T-cell (primary cell): ENCODE data around the gene MASP2. TPM values are rescaled to one million over a fixed set of nuclear protein-coding genes. Genes with fewer than 3 reads are reported as not detected.

Source experiments
- ATAC-seq, 4 experiments: fragments of 200-7000 bp in 3 of 4; fragments of 150-1000 bp in 1 of 4; cut with Tn5 transposase; replicated peaks in 1 of 4; 1 replicate in 3 of 4; 2 replicates in 1 of 4; pipeline ENCODE4 v1.10.0; 2021; ENCODE audit warnings: moderate library complexity in 3 of 4, mild to moderate bottlenecking in 2 of 4, moderate number of reproducible peaks in 1 of 4
- CTCF ChIA-PET, 2 donors: fragments of 300-600 bp; sonication (Branson Sonifier 250); formaldehyde crosslinking; loops; one replicate each; lab custom pipeline; 2022; ENCODE audit warnings: antibody characterized with exemption in 2 of 2; lab: Charles Lee
- POLR2A ChIA-PET, 2 donors: fragments of 300-600 bp; sonication (Branson Sonifier 250); formaldehyde crosslinking; loops; one replicate each; lab custom pipeline; 2022; ENCODE audit warnings: antibody characterized with exemption in 2 of 2; lab: Charles Lee
- DNase-seq, 35 experiments: peaks; one replicate each; pipeline versions ENCODE4 v3.0.0 to v3.0.0-alpha.2; 2013 to 2023
- H3K27ac ChIP-seq: one replicate; pipeline ENCODE4 v1.5.1; 2013; ENCODE audit warnings: low read length
- H3K27me3 ChIP-seq, 2 experiments: replicated peaks in 1 of 2; 1 replicate in 1 of 2; 2 replicates in 1 of 2; pipeline versions ENCODE4 v1.6.1 to v1.7.0; 2013; ENCODE audit warnings: low read length in 1 of 2, mixed read lengths in 1 of 2; ENCODE audit not compliant: control insufficient read depth in 2 of 2, insufficient read depth in 2 of 2; ENCODE audit errors: extremely low read depth in 1 of 2
- H3K36me3 ChIP-seq, 2 donors: 1 replicate in 1 of 2; 2 replicates in 1 of 2; pipeline versions ENCODE4 v1.6.1 to v1.7.0; 2013; ENCODE audit warnings: low read length in 1 of 2; ENCODE audit not compliant: control insufficient read depth in 2 of 2, insufficient read depth in 1 of 2; ENCODE audit errors: extremely low read depth in 1 of 2
- H3K4me1 ChIP-seq, 2 experiments: 1 replicate in 1 of 2; 2 replicates in 1 of 2; pipeline versions ENCODE4 v1.6.1 to v1.7.0; 2013; ENCODE audit warnings: low read length in 2 of 2, mixed read lengths in 1 of 2; ENCODE audit not compliant: insufficient read depth in 2 of 2, control insufficient read depth in 1 of 2; ENCODE audit errors: extremely low read depth in 1 of 2
- H3K4me3 ChIP-seq, 2 donors: 1 replicate in 1 of 2; 2 replicates in 1 of 2; pipeline versions ENCODE4 v1.5.1 to v1.7.0; 2013; ENCODE audit warnings: mild to moderate bottlenecking in 2 of 2, low read length in 1 of 2, moderate library complexity in 1 of 2; ENCODE audit not compliant: control insufficient read depth in 1 of 2; ENCODE audit errors: extremely low read depth in 1 of 2
- H3K9me3 ChIP-seq: 2 replicates; pipeline ENCODE4 v1.7.0; 2013
- H3K27ac Mint-ChIP-seq, 2 donors: one replicate each; pipeline ENCODE4 v1.8.0; 2020 to 2021; ENCODE audit warnings: mild to moderate bottlenecking in 2 of 2, mixed read lengths in 2 of 2
- H3K27me3 Mint-ChIP-seq, 2 donors: one replicate each; pipeline ENCODE4 v1.8.0; 2021 to 2022; ENCODE audit warnings: mixed read lengths in 2 of 2
- H3K36me3 Mint-ChIP-seq: one replicate; pipeline ENCODE4 v1.8.0; 2021; ENCODE audit warnings: mixed read lengths
- H3K4me1 Mint-ChIP-seq, 3 donors: one replicate each; pipeline ENCODE4 v1.8.0; 2020 to 2022; ENCODE audit warnings: mixed read lengths in 3 of 3, mild to moderate bottlenecking in 1 of 3
- H3K4me3 Mint-ChIP-seq, 3 donors: one replicate each; pipeline ENCODE4 v1.8.0; 2020 to 2022; ENCODE audit warnings: mild to moderate bottlenecking in 3 of 3, mixed read lengths in 3 of 3, moderate library complexity in 3 of 3
- H3K9me3 Mint-ChIP-seq, 3 donors: one replicate each; pipeline ENCODE4 v1.8.0; 2020 to 2022; ENCODE audit warnings: mixed read lengths in 3 of 3
- WGBS: methylation state at CpG from one replicate; pipeline ENCODE4 v1.1.5; 2013; ENCODE audit warnings: missing lambda C conversion rate; ENCODE audit not compliant: insufficient coverage; 5-methylcytosine and 5-hydroxymethylcytosine counted together
- total RNA-seq, 35 experiments: library from RNA in 6 of 35; stranded (reverse) in 6 of 35; fragments of 120-200 nt in 1 of 35; gene quantifications; one replicate each; pipeline versions ENCODE4 v1.2.1 to v1.2.4 and lab custom pipeline; 2013 to 2026

MASP2 gene
- total RNA-seq, 5 donors from 2014 or later (not counting 1 experiment from before 2014, with no cell fraction given): 0.33 to 0.38 TPM; not detected in 3

DNA sequence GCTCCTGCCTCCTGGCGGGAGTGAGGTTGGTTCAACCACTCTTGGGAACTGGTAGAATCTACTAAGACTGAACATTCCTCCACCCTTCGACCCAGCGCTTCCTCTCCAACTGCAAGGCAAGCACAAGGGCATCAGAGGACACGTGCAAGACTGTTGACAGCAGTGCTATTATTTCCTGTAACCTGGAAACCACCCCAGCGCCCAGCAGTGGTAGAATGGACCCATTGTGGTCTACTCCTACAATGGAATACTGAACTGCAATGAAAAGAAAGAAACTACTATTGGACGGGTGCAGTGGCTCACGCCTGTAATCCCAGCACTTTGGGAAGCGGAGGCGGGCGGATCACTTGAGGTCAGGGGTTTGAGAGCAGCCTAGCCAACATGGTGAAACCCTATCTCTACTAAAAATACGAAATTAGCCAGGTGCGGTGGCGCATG lies 67.5 kb downstream of the MASP2 start:
- Mint-ChIP-seq H3K4me3 (no peak overlapping the region), H3K9me3 (no peaks in the 10 kb centered on the region), H3K4me1 (peaks cover 0 to 6% (median 4%) of the 10 kb centered on the region in 3 donors), H3K27ac (no peak overlapping the region), H3K36me3 (no peaks in the 10 kb centered on the region), H3K27me3 (peaks cover 14 to 34% of the 10 kb centered on the region in 2 donors)
- DNase-seq (no peak), ATAC-seq (peak in 1 of 4 experiments; percentile 34)
- H3K4me1 ChIP-seq: no peaks in the 10 kb centered on the region
- H3K27ac ChIP-seq: no peak overlapping the region
- H3K36me3 ChIP-seq: no peaks in the 10 kb centered on the region
- H3K27me3 ChIP-seq: peaks cover 0 to 47% of the 10 kb centered on the region in 2 experiments
- 32% methylated on average over 4 of the region's 13 CpGs for WGBS
- POLR2A ChIA-PET: no interaction called here
- H3K9me3 ChIP-seq: no peaks in the 10 kb centered on the region
- CTCF ChIA-PET: no interaction called here
- H3K4me3 ChIP-seq: no peak overlapping the region

DNA sequence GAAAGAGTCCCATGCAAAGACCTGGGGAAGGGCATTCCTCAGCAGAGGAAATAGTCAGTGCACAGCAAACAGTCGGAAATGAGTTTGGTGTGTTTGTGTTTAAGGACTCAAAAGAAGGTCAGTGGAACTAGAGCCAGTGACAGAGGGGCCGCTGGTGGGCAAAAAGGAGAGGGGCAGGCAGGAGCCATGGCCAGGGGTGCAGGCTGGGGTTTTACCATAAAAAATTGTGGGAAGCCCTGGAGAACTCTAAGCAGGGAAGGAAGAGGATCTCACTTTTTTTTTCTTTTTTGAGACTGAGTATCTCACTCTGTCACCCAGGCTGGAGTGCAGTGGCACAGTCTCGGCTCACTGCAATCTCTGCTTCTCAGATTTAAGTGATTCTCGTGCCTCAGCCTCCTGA lies 68.3 kb downstream of the MASP2 start:
- WGBS: 68% methylated on average over 3 of the region's 4 CpGs
- POLR2A ChIA-PET: no interaction called here
- no peak for ATAC-seq
- Histone ChIP-seq H3K36me3 (no peaks in the 10 kb centered on the region), H3K4me1 (no peaks in the 10 kb centered on the region), H3K27ac (no peak overlapping the region), H3K9me3 (no peaks in the 10 kb centered on the region), H3K27me3 (peaks cover 0 to 49% of the 10 kb centered on the region in 2 experiments), H3K4me3 (no peak overlapping the region)
- no peaks in the 10 kb centered on the region for H3K9me3 Mint-ChIP-seq
- no peaks in the 10 kb centered on the region for H3K36me3 Mint-ChIP-seq
- peaks cover 14 to 35% of the 10 kb centered on the region in 2 donors for H3K27me3 Mint-ChIP-seq
- no peak overlapping the region for H3K4me3 Mint-ChIP-seq
- no peak overlapping the region for H3K27ac Mint-ChIP-seq
- CTCF ChIA-PET: no interaction called here
- H3K4me1 Mint-ChIP-seq: peaks cover 0 to 6% (median 4%) of the 10 kb centered on the region in 3 donors
- DNase-seq: no peak

Other genes starting within 250 kb of the MASP2 start
- gene TARDBP, start 34.6 kb downstream of the MASP2 start, total RNA-seq: 100 to 1,000 TPM; 137 to 183 (median 160) TPM
- 10 to 100 TPM; 38.0 to 78.5 (median 72.4) TPM for gene SRM, start 12.8 kb upstream of the MASP2 start, total RNA-seq
- gene EXOSC10, start 52.6 kb upstream of the MASP2 start, total RNA-seq: 10 to 100 TPM; 72.5 to 85.2 (median 82.1) TPM
- not detected for gene ANGPTL7, start 142.1 kb upstream of the MASP2 start, total RNA-seq
- gene MTOR, start 215.3 kb upstream of the MASP2 start, total RNA-seq: 10 to 100 TPM; 41.7 to 45.1 (median 43.6) TPM
- 10 to 100 TPM; 21.1 to 52.1 (median 34.1) TPM for gene UBIAD1, start 226.0 kb upstream of the MASP2 start, total RNA-seq